Neural cell (in vitro differentiated cells): Measurements from ENCODE around the gene TOX2. TPM values are rescaled to one million over a fixed set of nuclear protein-coding genes. Genes with fewer than 3 reads are reported as not detected.

Experiments
- H2AFZ ChIP-seq: fragments of 200-600, 300-800 bp; sonication (generic), shearing (Covaris generic); 2 replicates; pipeline ENCODE4 v1.6.0; 2014; ENCODE audit warnings: low read depth, mild to moderate bottlenecking, antibody characterized with exemption, low read length, moderate library complexity
- H3F3A ChIP-seq: fragments of 200-600 bp; shearing (Covaris generic); 2 replicates; pipeline ENCODE4 v1.6.1; 2016; ENCODE audit warnings: mild to moderate bottlenecking, moderate library complexity, mixed read lengths, antibody characterized with exemption, low read length; ENCODE audit not compliant: insufficient read depth, poor library complexity, severe bottlenecking
- H3K27ac ChIP-seq: fragments of 200-600, 300-800 bp; sonication (generic), shearing (Covaris generic); 2 replicates; pipeline ENCODE4 v1.5.1; 2014; ENCODE audit warnings: mild to moderate bottlenecking, low read length, moderate library complexity
- H3K27me3 ChIP-seq: fragments of 300-800, 200-600 bp; sonication (generic), shearing (Covaris generic); 2 replicates; pipeline ENCODE4 v1.6.0; 2014; ENCODE audit warnings: mild to moderate bottlenecking, low read depth, low read length, moderate library complexity; ENCODE audit not compliant: insufficient read depth
- H3K36me3 ChIP-seq: fragments of 300-800, 200-600 bp; sonication (generic), shearing (Covaris generic); 2 replicates; pipeline ENCODE4 v1.5.1; 2014; ENCODE audit warnings: mild to moderate bottlenecking, antibody characterized with exemption, low read length, moderate library complexity; ENCODE audit not compliant: insufficient read depth
- H3K4me2 ChIP-seq: fragments of 300-800, 200-600 bp; sonication (generic), shearing (Covaris generic); 2 replicates; pipeline ENCODE4 v1.6.0; 2014; ENCODE audit warnings: mild to moderate bottlenecking, low read length
- H3K4me3 ChIP-seq: fragments of 300-800, 200-600 bp; sonication (generic), shearing (Covaris generic); 2 replicates; pipeline ENCODE4 v1.5.1; 2014; ENCODE audit warnings: mild to moderate bottlenecking, low read length, moderate library complexity
- H3K79me2 ChIP-seq: fragments of 200-600 bp; shearing (Covaris generic); replicated peaks from 2 replicates; pipeline ENCODE4 v1.6.0; 2014; ENCODE audit warnings: mild to moderate bottlenecking, low read length, moderate library complexity; ENCODE audit not compliant: insufficient read depth
- H3K9ac ChIP-seq: fragments of 300-800, 200-600 bp; sonication (generic), shearing (Covaris generic); 2 replicates; pipeline ENCODE4 v1.6.1; 2016; ENCODE audit warnings: mild to moderate bottlenecking, low read length, mixed read lengths
- H3K9me2 ChIP-seq: fragments of 200-600 bp; shearing (Covaris generic); 2 replicates; pipeline ENCODE4 v1.6.1; 2016; ENCODE audit warnings: mild to moderate bottlenecking, low read length, mixed read lengths; ENCODE audit not compliant: insufficient read depth
- H3K9me3 ChIP-seq: fragments of 200-600, 300-800 bp; sonication (generic), shearing (Covaris generic); 2 replicates; pipeline ENCODE4 v1.6.1; 2016; ENCODE audit warnings: mild to moderate bottlenecking, mixed run types, low read length, moderate library complexity, mixed read lengths
- H4K20me1 ChIP-seq: fragments of 200-600 bp; shearing (Covaris generic); 2 replicates; pipeline ENCODE4 v1.6.1; 2016; ENCODE audit warnings: mild to moderate bottlenecking, mixed run types; ENCODE audit not compliant: insufficient read depth
- CTCF ChIP-seq: fragments of 450-650 bp; IDR thresholded peaks from 2 replicates; pipeline ENCODE4 v1.5.1; 2014; ENCODE audit warnings: antibody characterized with exemption, mild to moderate bottlenecking, moderate library complexity; ENCODE audit not compliant: poor library complexity, severe bottlenecking
- EP300 ChIP-seq: fragments of 450-650 bp; conservative IDR thresholded peaks from 2 replicates; pipeline ENCODE4 v1.6.1; 2014; ENCODE audit warnings: antibody characterized with exemption, mild to moderate bottlenecking, moderate library complexity; ENCODE audit not compliant: poor library complexity, severe bottlenecking
- EZH2 ChIP-seq: fragments of 200-600, 300-800 bp; shearing (Covaris generic), sonication (generic); IDR thresholded peaks from 2 replicates; pipeline ENCODE4 v1.6.1; 2014; ENCODE audit warnings: antibody characterized with exemption, low read length, borderline replicate concordance, mild to moderate bottlenecking; ENCODE audit not compliant: insufficient read depth, poor library complexity, severe bottlenecking
- MXI1 ChIP-seq: fragments of 450-650 bp; conservative IDR thresholded peaks from 2 replicates; pipeline ENCODE4 v1.6.1; 2014; ENCODE audit warnings: antibody characterized with exemption, mild to moderate bottlenecking; ENCODE audit not compliant: poor library complexity, severe bottlenecking
- POLR2AphosphoS5 ChIP-seq: IDR thresholded peaks from 2 replicates; pipeline ENCODE4 v1.6.1; 2012
- RAD21 ChIP-seq: fragments of 450-650 bp; conservative IDR thresholded peaks from 2 replicates; pipeline ENCODE4 v1.6.1; 2014; ENCODE audit warnings: antibody characterized with exemption, mild to moderate bottlenecking, moderate library complexity
- REST ChIP-seq: IDR thresholded peaks from 2 replicates; pipeline ENCODE4 v1.6.1; 2012; ENCODE audit warnings: borderline replicate concordance
- SMC3 ChIP-seq: fragments of 450-650 bp; conservative IDR thresholded peaks from 2 replicates; pipeline ENCODE4 v1.6.1; 2014; ENCODE audit warnings: antibody characterized with exemption, mild to moderate bottlenecking, moderate library complexity; ENCODE audit not compliant: poor library complexity
- TAF1 ChIP-seq: IDR thresholded peaks from 2 replicates; pipeline ENCODE4 v1.6.1; 2012; ENCODE audit warnings: low read depth
- polyA plus RNA-seq: library from polyadenylated mRNA; depleted of rRNA; stranded (reverse); fragments of >200 nt; gene quantifications from 2 replicates; pipeline ENCODE4 v1.2.3, GENCODE V29; 2014

Gene TOX2
- polyA plus RNA-seq, 1 donor from 2014 or later: 0.89 TPM

GRCh38 chr20:44079291-44079690 lies 164.6 kb downstream of the TOX2 start:
- Histone ChIP-seq H3K9ac (no peak overlapping the region), H4K20me1 (no peaks in the 10 kb centered on the region), H3K27ac (no peak overlapping the region)

GRCh38 chr20:44080064-44080463 lies 165.4 kb downstream of the TOX2 start:
- no peaks in the 10 kb centered on the region for H3F3A ChIP-seq
- no peaks in the 10 kb centered on the region for H3K9me3 ChIP-seq
- no peaks in the 10 kb centered on the region for H3K27me3 ChIP-seq
- no peak overlapping the region for H3K27ac ChIP-seq
- H3K79me2 ChIP-seq: no peaks in the 10 kb centered on the region
- H3K9me2 ChIP-seq: no peaks in the 10 kb centered on the region
- no peak overlapping the region for H3K4me2 ChIP-seq
- no peak overlapping the region for H2AFZ ChIP-seq
- H3K36me3 ChIP-seq: no peaks in the 10 kb centered on the region
- no peaks in the 10 kb centered on the region for H4K20me1 ChIP-seq
- H3K4me3 ChIP-seq: no peak overlapping the region
- H3K9ac ChIP-seq: no peak overlapping the region
- TF ChIP-seq REST: no peak
- TF ChIP-seq EP300: no peak
- TF ChIP-seq POLR2AphosphoS5: no peak
- TF ChIP-seq CTCF: no peak
- TF ChIP-seq RAD21: no peak
- TF ChIP-seq EZH2: no peak

More at GRCh38 chr20:44079291-44079690, 164.6 kb downstream of the TOX2 start:
- Histone ChIP-seq H3F3A (no peaks in the 10 kb centered on the region), H3K27me3 (no peaks in the 10 kb centered on the region), H2AFZ (no peak overlapping the region), H3K79me2 (no peaks in the 10 kb centered on the region), H3K9me3 (no peaks in the 10 kb centered on the region), H3K9me2 (no peaks in the 10 kb centered on the region), H3K36me3 (no peaks in the 10 kb centered on the region), H3K4me3 (no peak overlapping the region), H3K4me2 (no peak overlapping the region)
- no peak for TF ChIP-seq POLR2AphosphoS5
- TF ChIP-seq CTCF: no peak
- TF ChIP-seq SMC3: no peak
- TF ChIP-seq REST: no peak
- no peak for TF ChIP-seq EP300
- no peak for TF ChIP-seq TAF1
- TF ChIP-seq RAD21: no peak
- TF ChIP-seq EZH2: no peak
- TF ChIP-seq MXI1: no peak
